Measurements from ENCODE around the gene GPR17. TPM values are rescaled to one million over a fixed set of nuclear protein-coding genes. Genes with fewer than 3 reads are reported as not detected.

The GPR17 gene
- total and polyA plus RNA-seq, 11 donors: 0.10 to 8.0 (median 0.26) TPM; not detected in 3

- no peaks in the 10 kb centered on the region for H3K9me3 ChIP-seq
- H3K36me3 ChIP-seq: peaks cover 0 to 11% (median 7%) of the 10 kb centered on the region in 9 donors
- ATAC-seq (peak in 2 of 4 donors; percentile 0 to 1), DNase-seq (peak; percentile 41 to 68 (median 55))
- WGBS, 4 donors: 40 to 56% (median 44%) methylated on average over 6 to 16 of the region's 16 CpGs
- no peak overlapping the region for H3K4me3 ChIP-seq
- no peak for TF ChIP-seq POLR2A (IDR thresholded peaks at IDR 0.05)
- TF ChIP-seq, protein P1, sequence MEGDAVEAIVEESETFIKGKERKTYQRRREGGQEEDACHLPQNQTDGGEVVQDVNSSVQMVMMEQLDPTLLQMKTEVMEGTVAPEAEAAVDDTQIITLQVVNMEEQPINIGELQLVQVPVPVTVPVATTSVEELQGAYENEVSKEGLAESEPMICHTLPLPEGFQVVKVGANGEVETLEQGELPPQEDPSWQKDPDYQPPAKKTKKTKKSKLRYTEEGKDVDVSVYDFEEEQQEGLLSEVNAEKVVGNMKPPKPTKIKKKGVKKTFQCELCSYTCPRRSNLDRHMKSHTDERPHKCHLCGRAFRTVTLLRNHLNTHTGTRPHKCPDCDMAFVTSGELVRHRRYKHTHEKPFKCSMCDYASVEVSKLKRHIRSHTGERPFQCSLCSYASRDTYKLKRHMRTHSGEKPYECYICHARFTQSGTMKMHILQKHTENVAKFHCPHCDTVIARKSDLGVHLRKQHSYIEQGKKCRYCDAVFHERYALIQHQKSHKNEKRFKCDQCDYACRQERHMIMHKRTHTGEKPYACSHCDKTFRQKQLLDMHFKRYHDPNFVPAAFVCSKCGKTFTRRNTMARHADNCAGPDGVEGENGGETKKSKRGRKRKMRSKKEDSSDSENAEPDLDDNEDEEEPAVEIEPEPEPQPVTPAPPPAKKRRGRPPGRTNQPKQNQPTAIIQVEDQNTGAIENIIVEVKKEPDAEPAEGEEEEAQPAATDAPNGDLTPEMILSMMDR (IDR thresholded peaks at IDR 0.05): no peak
- no peaks in the 10 kb centered on the region for H3K27me3 ChIP-seq
- peak overlapping the region in 11 of 12 donors; percentile 49 to 92 (median 77) for H3K27ac ChIP-seq
- intact Hi-C loops (cut with DNase I): loop anchor here in 2 of 10 donors (5.0 kb wide), 2 partner anchors 43 to 48 kb away; partner anchors contain the start of gene LIMS2 (in 1 of the 2)
- peaks cover 31 to 94% (median 75%) of the 10 kb centered on the region in 12 donors for H3K4me1 ChIP-seq
Measured at GRCh38 chr2:127634066-127634617, 11.8 kb upstream of the GPR17 start.

GRCh38 chr2:127634626-127635379 lies 11.2 kb upstream of the GPR17 start:
- ATAC-seq: no peak
- intact Hi-C loops (cut with DNase I): loop anchor here in 5 of 10 donors (5.0 kb wide), 4 partner anchors 37 to 108 kb away; partner anchors contain the start of genes IWS1 (in 1 of the 5) and LIMS2 (in 1 of the 5)
- Histone ChIP-seq H3K9me3 (no peaks in the 10 kb centered on the region), H3K27ac (peak overlapping the region in 10 of 12 donors; percentile 66 to 92 (median 78)), H3K4me1 (peaks cover 31 to 90% (median 71%) of the 10 kb centered on the region in 12 donors), H3K4me3 (no peak overlapping the region), H3K27me3 (no peaks in the 10 kb centered on the region), H3K36me3 (peaks cover 0 to 15% (median 7%) of the 10 kb centered on the region in 9 donors)
- 85 to 88% (median 88%) methylated on average over 16 to 17 of the region's 17 CpGs for WGBS, 4 donors
- DNase-seq: peak in 1 of 5 donors; percentile 30
- no peak for TF ChIP-seq POLR2A (IDR thresholded peaks at IDR 0.05)
- TF ChIP-seq, protein P1 (IDR thresholded peaks at IDR 0.05): no peak

DNA sequence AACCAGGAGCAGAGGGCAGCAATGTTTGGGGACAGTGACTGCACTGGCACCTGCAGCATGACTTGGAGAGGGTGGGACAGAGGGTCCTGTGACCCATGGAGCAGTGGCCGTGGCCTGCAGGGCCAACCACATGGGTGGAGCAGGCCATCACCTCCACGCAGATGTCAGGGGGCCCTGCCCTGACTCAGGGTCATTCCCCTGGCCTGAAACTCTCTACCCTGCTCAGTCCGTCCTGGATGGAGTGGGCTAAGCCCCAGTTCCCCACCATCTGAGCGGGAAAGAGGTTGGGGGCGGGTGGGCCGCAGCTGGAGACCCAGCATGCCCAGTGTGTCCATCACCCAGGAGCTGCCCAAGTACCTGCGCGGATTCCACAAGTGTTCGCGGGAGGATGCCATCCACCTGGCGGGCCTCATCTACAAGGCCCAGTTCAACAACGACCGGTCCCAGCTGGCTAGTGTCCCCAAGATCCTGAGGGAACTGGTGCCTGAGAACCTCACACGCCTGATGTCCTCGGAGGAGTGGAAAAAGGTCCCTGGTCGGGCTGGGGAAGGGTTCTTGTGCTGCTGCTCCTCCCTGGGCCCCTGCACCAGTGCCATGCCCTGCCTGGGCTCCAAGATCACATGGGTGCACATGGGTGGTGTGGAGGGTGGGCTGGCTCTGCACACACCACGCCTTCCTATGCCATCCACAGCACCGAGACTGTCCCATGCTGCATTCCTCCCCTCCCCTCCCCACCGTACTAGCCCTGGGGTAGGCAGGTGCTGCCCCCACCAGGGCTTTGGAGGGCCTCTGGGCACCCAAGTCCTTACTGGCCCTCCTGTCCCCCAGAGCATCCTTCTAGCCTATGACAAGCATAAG lies 10.3 kb upstream of the GPR17 start:
- ATAC-seq (no peak), DNase-seq (peak in 1 of 5 donors; percentile 36)
- Histone ChIP-seq H3K9me3 (no peaks in the 10 kb centered on the region), H3K27ac (peak overlapping the region in 10 of 12 donors; percentile 7 to 96 (median 90)), H3K4me3 (no peak overlapping the region), H3K27me3 (no peaks in the 10 kb centered on the region), H3K36me3 (peaks cover 0 to 22% (median 12%) of the 10 kb centered on the region in 9 donors), H3K4me1 (peaks cover 27 to 90% (median 72%) of the 10 kb centered on the region in 12 donors)
- TF ChIP-seq, protein P1 (IDR thresholded peaks at IDR 0.05): no peak
- no peak for TF ChIP-seq POLR2A (IDR thresholded peaks at IDR 0.05)
- intact Hi-C loops (cut with DNase I): loop anchor here in 3 of 10 donors (5.0 kb wide), 2 partner anchors 37 to 108 kb away; partner anchors contain the start of gene IWS1 (in 1 of the 3)
- WGBS, 4 donors: 92 to 100% (median 93%) methylated on average over 3 to 19 of the region's 19 CpGs

Measured in heart left ventricle (tissue), 16 donors.